HEK293 (cell line): ENCODE data around the gene SIGLEC5.

Experiments
- HOXC10 ChIP-seq: sonication (generic); formaldehyde crosslinking; IDR thresholded peaks from 2 replicates; pipeline ENCODE4 v1.8.1; 2023; ENCODE audit warnings: mild to moderate bottlenecking, missing genetic modification reagents
- KLF10 ChIP-seq: fragments of 450-650 bp; IDR thresholded peaks from 2 replicates; pipeline ENCODE4 v1.5.1; 2018; ENCODE audit warnings: missing biosample characterization, mild to moderate bottlenecking, missing genetic modification characterization
- ZNF174 ChIP-seq: fragments of 450-650 bp; formaldehyde crosslinking; IDR thresholded peaks from 2 replicates; pipeline ENCODE4 v1.5.0; 2017; ENCODE audit warnings: missing biosample characterization, mild to moderate bottlenecking, missing genetic modification characterization
- ZNF202 ChIP-seq: fragments of 450-650 bp; formaldehyde crosslinking; IDR thresholded peaks from 2 replicates; pipeline ENCODE4 v1.5.1; 2016; ENCODE audit warnings: missing biosample characterization, missing genetic modification characterization, borderline replicate concordance
- ZNF214 ChIP-seq: fragments of 450-650 bp; formaldehyde crosslinking; IDR thresholded peaks from 2 replicates; pipeline ENCODE4 v1.5.1; 2017; ENCODE audit warnings: missing biosample characterization, mild to moderate bottlenecking, missing genetic modification characterization, borderline replicate concordance
- ZNF549 ChIP-seq: fragments of 450-650 bp; IDR thresholded peaks from 2 replicates; pipeline ENCODE4 v1.5.1; 2018; ENCODE audit warnings: missing biosample characterization, missing genetic modification characterization, mild to moderate bottlenecking, inconsistent platforms, moderate library complexity
- ZNF561 ChIP-seq: fragments of 450-650 bp; IDR thresholded peaks from 2 replicates; pipeline ENCODE4 v1.5.1; 2018; ENCODE audit warnings: missing biosample characterization, missing genetic modification characterization, borderline replicate concordance
- ZNF843 ChIP-seq: fragments of 450-650 bp; formaldehyde crosslinking; IDR thresholded peaks from 2 replicates; pipeline ENCODE4 v1.5.1; 2016; ENCODE audit warnings: missing biosample characterization, missing genetic modification characterization
- TF ChIP-seq, protein P1 (sequence below): fragments of 450-650 bp; formaldehyde crosslinking; IDR thresholded peaks from 2 replicates; pipeline ENCODE4 v1.5.1; 2016; ENCODE audit warnings: missing biosample characterization, missing genetic modification characterization
- TF ChIP-seq, protein P2 (sequence below): fragments of 450-650 bp; formaldehyde crosslinking; IDR thresholded peaks from 2 replicates; pipeline ENCODE4 v1.5.1; 2017; ENCODE audit warnings: missing biosample characterization, mild to moderate bottlenecking, missing genetic modification characterization, moderate library complexity

DNA sequence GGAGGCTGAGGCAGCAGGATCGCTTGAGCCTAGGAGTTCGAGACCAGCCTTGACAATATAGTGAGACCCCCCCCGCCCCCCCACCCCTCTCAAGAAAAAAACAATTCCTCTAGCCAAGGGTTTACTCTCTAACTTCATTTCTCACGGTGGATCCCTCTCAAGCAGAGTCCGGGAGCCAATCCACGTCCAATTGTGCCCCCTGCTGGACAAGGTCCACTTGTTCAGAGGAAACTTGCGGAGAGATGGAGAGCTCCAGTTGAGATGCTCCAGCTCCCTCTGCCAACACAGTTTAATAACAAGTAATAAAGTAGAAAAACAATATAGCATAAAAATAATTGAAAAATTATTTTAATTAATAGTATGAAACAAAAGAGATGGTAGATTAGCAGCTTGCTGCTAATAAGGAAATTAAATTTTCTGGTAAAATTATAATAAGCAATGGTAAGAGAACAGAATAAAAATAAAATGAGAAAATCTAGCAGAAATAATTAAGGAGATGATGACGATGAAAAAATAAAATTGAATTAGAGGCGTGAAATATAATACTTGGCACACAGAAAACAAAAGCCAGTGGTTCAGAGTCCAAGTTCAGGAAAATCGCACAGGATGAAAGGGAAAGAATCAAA, 30.9 kb upstream of the SIGLEC5 start:
- TF ChIP-seq, protein P1, sequence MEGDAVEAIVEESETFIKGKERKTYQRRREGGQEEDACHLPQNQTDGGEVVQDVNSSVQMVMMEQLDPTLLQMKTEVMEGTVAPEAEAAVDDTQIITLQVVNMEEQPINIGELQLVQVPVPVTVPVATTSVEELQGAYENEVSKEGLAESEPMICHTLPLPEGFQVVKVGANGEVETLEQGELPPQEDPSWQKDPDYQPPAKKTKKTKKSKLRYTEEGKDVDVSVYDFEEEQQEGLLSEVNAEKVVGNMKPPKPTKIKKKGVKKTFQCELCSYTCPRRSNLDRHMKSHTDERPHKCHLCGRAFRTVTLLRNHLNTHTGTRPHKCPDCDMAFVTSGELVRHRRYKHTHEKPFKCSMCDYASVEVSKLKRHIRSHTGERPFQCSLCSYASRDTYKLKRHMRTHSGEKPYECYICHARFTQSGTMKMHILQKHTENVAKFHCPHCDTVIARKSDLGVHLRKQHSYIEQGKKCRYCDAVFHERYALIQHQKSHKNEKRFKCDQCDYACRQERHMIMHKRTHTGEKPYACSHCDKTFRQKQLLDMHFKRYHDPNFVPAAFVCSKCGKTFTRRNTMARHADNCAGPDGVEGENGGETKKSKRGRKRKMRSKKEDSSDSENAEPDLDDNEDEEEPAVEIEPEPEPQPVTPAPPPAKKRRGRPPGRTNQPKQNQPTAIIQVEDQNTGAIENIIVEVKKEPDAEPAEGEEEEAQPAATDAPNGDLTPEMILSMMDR (tag by site-specific recombination): no peak
- TF ChIP-seq ZNF202: no peak
- no peak for TF ChIP-seq ZNF561 (tag by site-specific recombination)
- TF ChIP-seq ZNF843 (tag by site-specific recombination): no peak
- no peak for TF ChIP-seq ZNF214 (tag by site-specific recombination)
- no peak for TF ChIP-seq ZNF549 (tag by site-specific recombination)
- no peak for TF ChIP-seq KLF10 (tag by site-specific recombination)
- TF ChIP-seq, protein P2, sequence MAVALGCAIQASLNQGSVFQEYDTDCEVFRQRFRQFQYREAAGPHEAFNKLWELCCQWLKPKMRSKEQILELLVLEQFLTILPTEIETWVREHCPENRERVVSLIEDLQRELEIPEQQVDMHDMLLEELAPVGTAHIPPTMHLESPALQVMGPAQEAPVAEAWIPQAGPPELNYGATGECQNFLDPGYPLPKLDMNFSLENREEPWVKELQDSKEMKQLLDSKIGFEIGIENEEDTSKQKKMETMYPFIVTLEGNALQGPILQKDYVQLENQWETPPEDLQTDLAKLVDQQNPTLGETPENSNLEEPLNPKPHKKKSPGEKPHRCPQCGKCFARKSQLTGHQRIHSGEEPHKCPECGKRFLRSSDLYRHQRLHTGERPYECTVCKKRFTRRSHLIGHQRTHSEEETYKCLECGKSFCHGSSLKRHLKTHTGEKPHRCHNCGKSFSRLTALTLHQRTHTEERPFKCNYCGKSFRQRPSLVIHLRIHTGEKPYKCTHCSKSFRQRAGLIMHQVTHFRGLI (tag by site-specific recombination): no peak
- no peak for TF ChIP-seq HOXC10 (CRISPR knock-in tag)
- no peak for TF ChIP-seq ZNF174
